HG03159 (cell line): ENCODE data around the gene VPS33B.
"Not testable (repeated sequence)": the region's sequence is repeated elsewhere in the genome, so short reads cannot be mapped to it uniquely, and the experiment has no call there.

Experiments used
- ATAC-seq: cut with Tn5 transposase; IDR thresholded peaks from one replicate; pipeline ENCODE4 v1.9.1; 2021; ENCODE audit warnings: mild to moderate bottlenecking, moderate library complexity; ENCODE audit not compliant: unreplicated experiment

Gene VPS33B

GRCh38 chr15:91032919-91033803 is 10.8 kb upstream of the VPS33B start:
- ATAC-seq: peak; percentile 64

GRCh38 chr15:91031796-91032195 is 9.4 kb upstream of the VPS33B start:
- no peak for ATAC-seq

DNA sequence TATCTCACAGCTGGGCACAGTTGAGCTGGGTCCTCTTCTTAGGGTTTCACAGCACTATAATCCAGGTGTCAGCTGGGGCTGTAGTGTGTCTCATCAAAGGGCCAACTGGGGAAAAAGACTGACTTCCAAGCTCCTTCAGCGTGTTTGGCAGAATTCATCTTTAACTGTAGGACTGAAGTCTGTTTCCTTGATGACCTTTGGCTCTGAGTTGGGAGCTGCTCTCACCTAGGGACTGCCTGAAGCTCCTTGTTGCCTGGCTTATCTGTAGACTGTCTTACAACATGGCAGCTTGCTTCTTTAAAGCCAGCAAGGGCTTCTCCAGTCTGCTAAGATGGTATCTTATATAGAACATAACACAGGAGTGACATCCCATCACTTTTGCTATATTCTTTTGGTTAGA is 5.3 kb upstream of the VPS33B start:
- no peak for ATAC-seq

DNA sequence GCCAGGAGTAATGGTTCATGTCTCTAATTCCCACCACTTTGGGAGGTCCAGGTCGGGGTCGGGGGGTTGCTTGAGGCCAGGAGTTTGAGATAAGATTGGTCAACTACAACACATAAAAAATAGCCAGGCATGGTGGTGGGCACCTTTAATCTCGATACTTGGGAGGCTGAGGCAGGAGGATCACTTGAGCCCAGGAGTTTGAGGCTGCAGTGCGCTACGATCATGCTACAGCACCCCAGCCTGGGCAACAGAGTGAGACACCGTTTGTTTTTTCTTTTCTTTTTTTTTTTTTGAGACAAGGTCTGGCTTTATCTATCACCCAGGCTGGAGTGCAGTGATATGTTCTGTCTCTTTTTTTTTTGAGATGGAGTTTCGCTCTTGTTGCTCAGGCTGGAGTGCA is 1.3 kb upstream of the VPS33B start:
- no peak for ATAC-seq

GRCh38 chr15:91022832-91023129 is 387 bp upstream of the VPS33B start:
- ATAC-seq: no peak

DNA sequence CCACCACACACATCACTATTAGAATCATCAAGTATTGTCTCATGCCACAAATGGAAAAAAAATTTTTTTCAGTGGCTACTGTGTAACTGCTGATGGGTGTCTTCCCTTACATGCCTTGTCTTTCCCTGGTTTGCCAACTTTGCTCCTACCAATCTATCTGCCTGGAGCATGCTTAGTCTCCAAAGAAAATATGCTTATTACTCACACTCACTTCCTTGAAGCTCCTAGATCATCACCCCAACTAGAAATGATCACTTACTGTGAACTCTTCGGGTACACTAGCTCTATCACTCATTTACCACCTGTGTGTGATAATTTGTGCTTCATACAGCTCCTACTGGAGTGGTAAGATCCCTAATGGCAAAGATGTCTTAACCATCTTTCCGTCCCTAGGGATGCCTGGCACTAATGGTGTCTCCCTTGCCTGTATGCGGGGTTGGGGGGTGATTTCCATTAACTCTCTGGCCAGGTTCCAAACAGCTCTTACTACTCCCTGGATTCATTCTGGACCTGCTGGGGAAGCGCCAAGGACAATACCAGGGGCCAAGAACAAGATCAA is 799 bp downstream of the VPS33B start:
- ATAC-seq: no peak

GRCh38 chr15:91018158-91018557 is 4.2 kb downstream of the VPS33B start:
- no peak for ATAC-seq

GRCh38 chr15:91017716-91018115 is 4.7 kb downstream of the VPS33B start:
- no peak for ATAC-seq

- ATAC-seq: not testable (repeated sequence)
Observed at GRCh38 chr15:91013701-91014100, 8.7 kb downstream of the VPS33B start.

GRCh38 chr15:91007266-91007665 is 15.1 kb downstream of the VPS33B start:
- ATAC-seq: no peak

DNA sequence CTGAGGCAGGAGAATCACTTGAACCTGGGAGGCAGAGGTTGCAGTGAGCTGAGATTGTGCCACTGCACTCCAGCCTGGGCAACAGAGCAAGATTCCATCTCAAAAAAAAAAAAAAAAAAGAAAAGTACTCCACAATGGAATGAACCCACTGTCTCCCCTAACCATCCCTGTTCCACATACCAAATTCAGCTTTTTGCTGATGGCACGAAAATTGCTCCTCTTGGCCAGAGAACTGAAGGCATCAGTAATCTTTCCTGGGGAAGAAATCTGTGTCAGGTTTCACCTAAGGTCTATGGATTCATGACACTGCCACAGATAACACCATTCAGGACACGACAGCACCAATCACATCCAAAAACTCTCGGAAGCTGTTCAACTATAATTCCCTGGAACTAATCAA is 21.2 kb downstream of the VPS33B start:
- no peak for ATAC-seq

GRCh38 chr15:90998737-90999136 is 23.7 kb downstream of the VPS33B start:
- ATAC-seq: no peak

DNA sequence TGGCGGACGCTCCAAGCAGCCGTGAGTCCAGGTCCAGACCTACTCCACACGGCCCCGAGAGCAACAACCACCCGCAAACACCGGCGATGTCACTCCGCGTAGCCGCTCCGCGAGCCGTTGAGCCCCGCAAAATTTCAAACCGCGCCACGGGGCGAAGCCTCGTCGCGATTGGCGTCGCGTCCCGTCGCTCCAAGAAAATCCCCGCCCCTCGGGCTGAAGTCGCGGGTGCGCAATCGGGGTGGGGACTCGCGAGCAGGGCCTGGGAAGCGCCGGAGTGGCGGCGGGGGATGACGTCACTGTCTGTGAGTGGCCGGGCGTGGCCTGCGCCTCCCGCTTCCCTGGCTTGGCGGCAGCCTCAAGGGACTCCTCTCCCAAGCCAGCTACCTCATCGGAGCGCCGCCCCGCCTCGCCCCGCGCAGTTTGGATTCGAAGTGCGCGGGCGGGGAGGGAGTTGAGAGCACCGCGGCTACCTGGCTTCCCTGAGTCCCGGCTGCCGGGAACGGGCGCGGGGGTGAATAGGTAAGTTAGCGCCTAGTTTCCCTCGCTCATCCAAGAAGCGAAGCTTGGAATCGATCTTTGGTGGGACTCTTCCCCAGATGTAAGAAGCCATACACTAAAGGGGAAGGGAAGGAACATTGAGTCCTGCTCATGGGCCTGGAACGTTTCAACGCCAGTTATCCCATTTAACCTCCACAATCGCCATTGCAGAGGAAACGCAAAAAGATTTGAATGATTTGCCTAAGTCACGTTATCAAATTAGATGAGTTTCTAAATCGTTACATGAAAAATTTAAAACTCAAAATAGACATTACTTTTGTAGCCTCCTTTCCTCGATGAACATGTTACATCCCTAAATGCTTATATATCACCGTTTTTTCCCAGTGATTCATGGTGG is 27.7 kb downstream of the VPS33B start, which contains the start of gene PRC1:
PRC1 (minus strand) TSS at position 119 of the 895 bp plus-strand sequence; CDS start at position 1, 118 bp downstream.
- peak; percentile 91 for ATAC-seq

DNA sequence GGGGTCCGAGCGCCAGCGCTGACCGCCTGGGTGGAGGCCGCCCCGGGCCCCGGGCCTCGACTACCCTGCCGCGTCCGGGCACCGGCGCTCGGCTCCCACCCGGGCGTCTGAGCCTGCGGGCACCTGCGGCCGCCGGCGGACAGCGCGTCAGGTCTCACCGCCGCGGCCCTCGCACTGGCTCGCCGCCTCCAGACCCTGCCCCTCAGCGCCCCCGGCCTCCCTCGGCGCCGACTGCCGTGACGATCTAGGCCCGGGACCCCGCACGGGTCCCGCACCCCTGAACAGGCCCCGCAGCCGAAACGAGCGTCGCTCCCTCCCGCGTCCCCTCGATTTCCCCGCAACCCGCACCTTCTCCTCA is 28.4 kb downstream of the VPS33B start:
- peak; percentile 7 for ATAC-seq

- no peak for ATAC-seq
Observed at GRCh38 chr15:90991587-90992285, 30.7 kb downstream of the VPS33B start.

DNA sequence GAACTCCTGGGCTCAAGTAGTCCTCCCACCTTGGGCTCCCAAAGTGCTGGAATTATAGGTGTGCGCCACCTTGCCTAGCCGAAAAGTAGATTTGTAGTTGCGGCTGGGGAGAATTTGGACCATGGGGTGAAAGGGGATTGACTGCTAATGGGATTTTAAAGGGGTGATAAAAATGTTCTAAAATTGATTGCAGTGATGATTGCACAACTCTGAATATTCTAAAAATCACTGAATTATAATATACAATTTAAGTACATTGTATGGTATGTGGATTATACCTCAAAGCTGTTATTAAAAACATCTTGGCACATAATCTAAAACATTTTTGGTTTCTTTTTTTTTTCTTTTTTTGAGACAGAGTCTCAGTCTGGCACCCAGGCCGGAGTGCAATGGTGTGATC is 31.9 kb downstream of the VPS33B start:
- no peak for ATAC-seq

DNA sequence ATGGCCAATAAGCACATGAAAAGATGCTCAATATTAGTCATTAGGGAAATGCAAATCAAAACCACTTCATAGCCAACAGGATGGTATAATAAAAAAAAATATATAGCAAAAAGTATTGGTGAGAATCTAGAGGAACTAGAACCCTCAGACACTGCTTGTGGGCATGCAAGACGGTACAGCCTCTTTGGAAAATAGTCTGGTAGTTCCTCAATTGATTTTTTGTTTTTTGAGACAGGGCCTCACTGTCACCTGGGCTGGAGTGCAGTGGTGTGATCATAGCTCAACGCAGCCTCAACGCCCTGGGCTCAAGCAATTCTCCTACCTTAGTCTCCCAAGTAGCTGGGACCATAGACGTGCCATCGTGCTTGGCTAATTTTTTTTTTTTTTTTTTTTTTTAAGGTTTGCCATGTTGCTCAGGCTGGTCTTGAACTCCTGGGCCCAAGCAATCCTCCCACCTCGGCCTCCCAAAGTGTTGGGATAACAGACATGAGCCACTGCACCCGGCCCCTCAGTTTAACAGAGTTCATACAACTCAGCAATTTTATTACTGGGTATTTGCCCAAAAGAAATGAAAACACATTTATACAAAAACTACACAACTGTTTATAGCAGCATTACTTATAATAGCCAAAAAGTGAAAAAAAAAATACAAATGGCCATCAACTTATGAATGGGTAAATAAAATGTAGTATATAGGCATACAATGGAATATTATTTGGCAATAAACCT is 33.2 kb downstream of the VPS33B start:
- no peak for ATAC-seq

DNA sequence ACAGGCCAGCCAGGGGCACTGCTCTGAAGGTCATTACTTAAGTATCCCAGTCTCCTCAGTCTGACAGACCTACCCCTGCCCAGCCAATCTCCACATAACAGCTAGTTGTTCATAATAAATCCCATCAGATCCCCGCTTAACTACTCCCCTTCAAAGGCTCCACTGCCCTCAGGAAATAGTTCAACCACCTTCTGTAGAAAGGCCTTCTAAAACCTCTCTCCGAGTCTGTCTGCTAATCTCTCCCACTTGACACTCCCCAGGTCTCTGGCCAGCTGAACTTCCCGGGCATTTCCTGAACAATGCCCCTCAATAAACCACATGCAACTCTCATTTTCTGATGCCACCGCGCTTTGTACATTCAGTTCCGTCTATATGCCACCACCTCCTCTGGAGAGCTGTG is 34.1 kb downstream of the VPS33B start:
- no peak for ATAC-seq

GRCh38 chr15:90987561-90988141 is 34.7 kb downstream of the VPS33B start:
- ATAC-seq: no peak
